GM19238 (cell line): ENCODE data around the gene PLEKHA8.
"Not testable (repeated sequence)": the region's sequence is repeated elsewhere in the genome, so short reads cannot be mapped to it uniquely, and the experiment has no call there.

Source experiments
- DNase-seq: peaks from one replicate; pipeline ENCODE4 v3.0.0; 2011; ENCODE audit warnings: low spot score; ENCODE audit not compliant: insufficient read length

PLEKHA8 gene

DNA sequence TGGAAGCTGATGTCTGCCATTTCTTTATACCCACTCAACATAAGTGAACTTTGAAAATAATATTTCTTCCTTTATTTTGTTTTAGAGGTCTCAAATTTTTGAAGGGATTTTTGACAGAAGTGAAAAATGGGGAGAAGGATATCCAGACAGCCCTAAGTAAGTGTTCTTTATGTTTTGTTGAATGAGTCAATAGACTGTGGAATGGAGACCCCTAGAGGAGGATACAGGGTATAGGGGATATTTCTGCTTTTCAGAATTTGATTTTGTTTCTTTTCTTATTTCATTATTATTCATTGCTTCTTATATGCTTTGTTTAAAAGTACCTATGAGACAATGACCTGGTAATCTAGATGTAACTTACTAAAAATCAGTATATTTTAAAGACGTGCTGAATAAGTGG is 34.4 kb downstream of the PLEKHA8 start:
- DNase-seq, result no peak

DNA sequence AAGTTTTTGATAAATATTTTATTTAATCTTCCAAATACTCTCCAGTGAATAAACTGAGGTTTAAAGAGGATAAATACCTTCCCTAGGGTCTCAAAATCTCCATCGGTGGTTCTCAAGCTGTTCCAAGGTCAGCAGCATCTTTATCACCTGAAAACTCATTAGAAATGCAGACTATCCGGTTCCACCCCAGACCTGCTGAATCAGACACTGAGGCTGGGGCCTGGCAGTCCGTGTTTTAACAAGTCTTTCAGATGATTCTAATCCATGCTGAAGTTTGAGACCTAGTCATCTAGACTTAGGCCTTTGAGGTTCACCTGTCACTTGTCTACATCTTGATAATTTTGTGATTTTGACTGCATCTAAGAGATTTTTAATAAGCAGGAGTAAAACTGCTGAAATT is 37.5 kb downstream of the PLEKHA8 start:
- DNase-seq, result no peak

DNA sequence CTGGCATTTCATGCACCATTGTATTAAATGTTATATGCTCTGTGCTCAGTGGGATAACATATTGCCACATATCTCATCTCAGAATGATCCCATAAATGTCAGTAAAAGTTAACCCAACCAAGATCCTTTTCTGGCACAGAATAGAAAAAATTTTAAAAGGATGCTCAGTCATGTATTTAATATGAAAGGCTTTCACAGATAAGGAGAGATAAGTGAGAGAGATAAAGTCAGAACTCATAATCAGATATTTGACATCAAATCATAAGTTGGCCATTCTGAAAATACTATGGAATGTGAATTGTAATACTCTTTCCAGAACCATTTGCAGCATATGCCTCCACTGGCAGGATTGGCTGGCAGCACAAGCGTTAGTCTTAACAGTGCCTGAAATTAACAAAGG is 38.5 kb downstream of the PLEKHA8 start:
- DNase-seq, result no peak

DNA sequence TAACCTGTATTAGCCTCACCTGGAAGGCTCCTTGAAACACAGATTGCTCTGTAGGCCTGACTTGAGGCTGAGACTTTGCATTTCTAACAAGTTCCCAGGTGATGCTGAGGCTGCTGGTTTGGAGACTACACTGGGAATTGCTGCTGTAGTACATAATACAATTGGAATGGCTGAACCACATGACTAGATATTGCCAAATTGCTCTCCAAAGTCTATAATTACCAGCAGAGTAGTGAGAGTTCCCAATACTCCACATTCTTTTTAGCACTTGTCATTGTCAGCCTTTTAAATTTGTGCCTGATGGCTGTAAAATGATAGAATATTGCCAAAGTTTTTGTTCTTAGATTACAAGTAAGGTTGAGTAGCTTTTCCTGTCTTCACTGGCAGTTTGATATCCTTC is 39.9 kb downstream of the PLEKHA8 start:
- no peak for DNase-seq

DNA sequence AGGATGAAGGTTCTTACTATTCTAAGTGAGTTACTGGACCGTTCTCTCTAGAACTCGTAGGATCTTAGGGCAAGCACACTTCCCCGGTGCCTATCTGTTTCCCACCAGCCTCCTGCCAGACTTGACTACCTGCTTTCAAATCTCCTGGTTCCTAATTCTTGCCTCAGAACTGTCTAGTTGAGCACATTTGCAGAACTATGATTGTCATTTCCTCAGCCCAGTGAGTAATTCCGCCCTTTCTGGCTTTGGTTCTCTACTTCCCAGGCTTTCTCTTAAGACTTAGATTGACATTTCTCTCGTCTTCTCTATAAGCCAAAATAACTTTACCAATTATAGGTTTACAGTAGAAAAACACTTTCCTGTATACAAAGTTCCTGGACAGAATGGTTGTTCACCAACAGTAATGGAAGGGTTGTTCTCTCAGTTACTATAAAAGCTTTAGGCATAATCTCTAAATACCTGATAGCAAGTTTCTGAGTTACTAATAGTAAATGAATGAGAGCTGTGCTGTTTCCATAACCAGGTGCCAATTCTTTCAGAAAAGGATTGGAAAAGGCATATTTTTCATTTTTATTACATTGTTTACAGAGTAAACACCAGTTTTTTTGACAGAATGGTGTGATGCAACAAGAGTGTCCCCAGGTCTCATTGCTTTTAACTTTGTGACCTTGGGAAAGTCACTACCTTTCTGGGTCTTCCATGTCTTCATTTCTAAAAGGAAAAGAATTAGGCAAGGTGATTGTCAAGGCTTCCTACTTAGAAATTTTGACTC is 41.1 kb downstream of the PLEKHA8 start:
- no peak for DNase-seq

DNA sequence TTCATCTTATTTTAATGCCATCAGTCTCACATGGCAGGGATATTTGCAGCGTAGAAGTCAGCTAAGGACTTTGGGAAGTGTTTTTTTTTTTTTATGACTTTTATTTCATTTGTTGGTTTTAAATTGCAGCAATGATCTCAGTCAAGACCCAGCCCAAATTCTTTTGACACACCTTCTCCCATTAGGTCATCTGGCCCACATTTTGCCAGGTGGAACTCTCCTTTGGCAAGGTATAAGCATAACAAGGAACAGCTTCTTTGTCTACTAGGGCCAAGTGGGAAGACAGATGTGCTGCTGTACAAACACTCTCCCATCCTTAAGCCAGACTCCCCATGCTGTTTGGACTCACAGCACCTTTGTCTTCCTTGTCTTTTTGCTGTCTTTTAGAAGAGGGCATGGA is 41.8 kb downstream of the PLEKHA8 start:
- no peak for DNase-seq

DNA sequence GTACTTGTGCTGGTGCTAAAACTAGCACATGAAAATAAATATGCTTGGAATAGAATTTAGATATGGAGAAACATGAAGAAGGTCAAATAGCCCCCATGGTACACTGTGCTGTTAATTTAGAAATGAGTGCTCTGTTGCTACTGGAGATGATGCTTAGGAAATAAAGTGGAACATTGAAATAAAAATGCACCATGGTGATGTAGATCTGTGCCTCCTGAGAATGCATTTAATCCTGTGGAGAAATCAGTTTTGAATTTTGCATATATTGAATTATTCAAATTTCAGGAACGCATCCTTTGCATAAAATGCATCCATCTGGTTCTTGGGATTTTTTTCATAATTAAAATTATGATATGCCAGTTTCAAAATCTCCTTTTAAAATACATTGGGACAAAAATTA is 44.5 kb downstream of the PLEKHA8 start:
- no peak for DNase-seq

DNA sequence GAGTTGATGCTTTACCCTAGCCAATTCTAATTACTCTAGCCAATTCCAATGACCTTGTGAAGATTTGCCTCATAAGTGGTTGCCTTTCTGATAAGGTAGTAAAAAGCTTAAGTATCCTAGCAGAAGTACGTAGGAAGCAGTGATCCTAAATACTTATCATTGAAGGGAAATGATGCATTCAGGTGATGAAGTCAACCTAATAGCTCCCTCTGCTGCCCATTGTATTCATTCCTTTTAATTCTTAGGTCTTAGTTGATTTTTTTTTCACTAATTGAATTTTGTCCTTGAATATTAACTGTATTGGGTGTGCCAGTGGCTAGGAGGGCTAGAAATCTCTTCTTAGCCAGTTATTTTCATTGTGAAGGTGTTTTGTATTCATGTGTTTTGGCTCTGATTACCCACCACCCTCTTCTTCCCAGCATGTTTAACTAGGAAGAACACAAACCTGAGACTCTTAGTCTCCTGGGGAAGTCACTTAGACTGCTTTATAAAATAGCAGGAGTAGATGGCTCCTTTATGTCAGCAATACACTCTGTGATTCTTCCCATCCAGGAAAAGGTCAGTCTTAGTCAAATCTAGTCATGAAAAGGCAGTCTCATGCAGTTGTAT is 46.3 kb downstream of the PLEKHA8 start:
- no peak for DNase-seq

DNA sequence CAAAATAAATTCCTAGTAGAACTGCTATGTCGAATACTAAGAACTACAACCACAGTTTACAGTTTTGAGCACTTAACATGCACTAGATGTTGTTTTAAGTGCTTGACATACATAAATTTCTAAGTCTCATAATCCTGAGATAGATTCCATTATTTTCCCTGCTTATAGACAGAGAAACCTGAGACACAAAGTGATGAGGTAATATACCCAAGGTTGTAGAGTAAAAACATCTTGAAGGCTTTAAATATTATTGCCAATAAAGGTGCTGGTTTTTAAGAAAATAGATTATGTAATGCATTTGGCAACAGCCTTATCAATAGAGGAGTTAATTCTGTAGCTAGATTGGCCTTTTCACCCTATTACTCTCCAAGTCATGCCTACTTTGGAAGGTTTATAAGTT is 48.2 kb downstream of the PLEKHA8 start:
- no peak for DNase-seq

DNA sequence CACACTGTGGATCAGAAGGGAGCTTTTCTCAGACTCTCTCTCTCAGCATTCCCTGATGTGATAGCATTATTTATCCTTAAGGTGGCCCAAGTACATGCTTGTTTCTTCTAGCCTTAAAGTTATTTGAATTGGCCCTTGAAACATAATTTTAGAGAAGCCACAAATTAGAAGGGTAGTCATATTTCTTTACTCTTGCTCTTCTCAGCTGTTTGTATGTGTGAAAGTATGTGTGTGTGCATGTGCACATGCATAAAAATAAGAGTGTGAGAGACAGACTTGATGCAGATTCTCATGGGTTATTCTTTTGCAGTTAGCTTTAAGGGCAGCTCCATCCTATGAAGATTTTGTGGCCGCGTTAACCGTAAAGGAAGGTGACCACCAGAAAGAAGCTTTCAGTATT is 50.1 kb downstream of the PLEKHA8 start:
- no peak for DNase-seq

DNA sequence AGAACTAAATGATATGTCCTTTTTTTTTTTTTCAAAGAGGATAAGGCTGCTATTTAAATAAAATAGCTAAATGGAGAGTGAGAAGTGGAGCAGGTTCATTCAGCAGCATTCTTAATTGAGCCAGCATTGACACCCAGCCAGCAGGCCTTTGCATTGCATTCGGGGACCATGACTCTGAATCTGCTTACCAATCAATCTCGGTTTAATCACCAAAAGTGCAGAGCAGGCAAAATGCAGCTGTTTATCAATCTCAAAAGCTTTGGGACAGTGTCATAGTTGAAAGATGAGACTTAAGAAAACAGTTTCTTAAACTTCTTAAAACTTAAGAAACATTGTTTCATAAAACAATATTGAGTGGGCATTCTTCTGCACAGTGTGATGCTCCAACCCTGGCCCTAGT is 51.7 kb downstream of the PLEKHA8 start:
- DNase-seq, result no peak

DNA sequence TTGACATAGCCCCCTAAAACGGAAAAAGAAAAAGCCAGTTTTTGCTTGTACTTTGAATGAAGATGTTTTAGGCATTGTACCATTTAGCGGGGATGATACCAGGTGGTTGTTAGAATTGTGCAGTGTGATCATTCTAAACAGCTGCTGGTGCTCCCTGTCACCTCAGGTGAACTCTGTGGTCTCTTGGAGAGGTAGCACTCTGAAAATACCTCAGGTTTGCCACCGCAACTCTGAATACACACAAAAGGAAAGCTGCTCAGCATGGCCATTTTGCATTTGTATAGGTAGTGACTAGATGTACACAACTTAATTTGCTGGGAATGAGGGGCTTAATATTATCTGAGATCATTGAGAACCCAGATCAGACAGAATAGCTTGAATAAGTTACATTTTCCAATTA is 52.6 kb downstream of the PLEKHA8 start:
- no peak for DNase-seq

DNA sequence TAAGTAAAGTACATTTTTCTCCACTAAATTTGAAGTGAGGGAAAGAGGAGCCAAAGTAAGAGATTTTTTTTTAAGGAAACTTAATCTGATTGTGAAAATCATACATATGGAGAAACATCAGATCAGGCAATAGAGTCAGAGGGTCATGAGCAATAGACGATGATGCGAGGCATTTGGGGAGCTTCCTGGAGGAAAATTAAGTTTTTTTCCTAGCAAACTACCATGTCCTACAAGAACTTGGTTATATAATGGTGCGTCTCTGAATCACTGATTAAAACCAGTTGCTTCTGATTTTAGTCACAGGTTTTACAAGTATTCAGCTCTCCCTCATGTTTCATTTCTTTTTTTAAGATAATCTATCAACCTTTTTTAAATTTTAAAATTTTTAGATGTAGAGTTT is 54.5 kb downstream of the PLEKHA8 start:
- no peak for DNase-seq

DNA sequence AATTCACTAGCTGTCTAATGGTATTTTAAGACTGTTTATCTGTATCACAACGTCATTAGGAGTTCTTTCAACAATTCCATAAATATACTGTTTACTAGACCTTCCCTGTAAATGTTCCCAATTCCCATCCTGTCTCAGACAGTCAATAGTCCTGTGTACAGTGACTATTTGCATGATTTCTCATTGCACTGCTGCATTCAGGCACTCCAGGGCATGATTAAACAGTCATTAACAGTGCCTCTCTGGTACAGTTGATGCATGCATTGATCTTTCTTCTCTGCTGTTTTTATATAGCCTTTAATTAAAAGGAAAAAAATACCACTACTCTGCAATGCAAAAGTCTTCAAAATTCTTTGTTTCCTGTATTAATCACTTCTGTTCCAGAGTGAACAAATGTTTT is 55.1 kb downstream of the PLEKHA8 start:
- DNase-seq, result no peak

DNA sequence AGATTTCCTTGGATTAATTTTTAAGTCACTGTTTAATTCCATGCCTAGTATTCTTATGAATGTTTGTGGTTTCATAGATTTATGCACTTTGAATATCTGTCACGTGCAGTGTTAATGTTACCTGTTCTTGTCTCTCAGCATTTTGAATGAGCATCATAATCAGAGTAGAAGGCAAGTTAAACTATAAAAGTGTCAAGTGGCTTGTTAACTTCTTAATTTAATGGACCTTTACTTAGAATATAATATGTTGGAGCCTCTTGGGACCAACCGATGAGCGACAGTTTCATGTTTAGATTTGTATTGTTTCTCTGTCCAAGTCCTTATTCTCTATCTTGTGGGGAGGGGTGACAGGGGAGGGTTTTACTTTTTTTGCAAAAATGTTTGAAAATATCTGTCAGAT is 56.0 kb downstream of the PLEKHA8 start:
- DNase-seq, result no peak

DNA sequence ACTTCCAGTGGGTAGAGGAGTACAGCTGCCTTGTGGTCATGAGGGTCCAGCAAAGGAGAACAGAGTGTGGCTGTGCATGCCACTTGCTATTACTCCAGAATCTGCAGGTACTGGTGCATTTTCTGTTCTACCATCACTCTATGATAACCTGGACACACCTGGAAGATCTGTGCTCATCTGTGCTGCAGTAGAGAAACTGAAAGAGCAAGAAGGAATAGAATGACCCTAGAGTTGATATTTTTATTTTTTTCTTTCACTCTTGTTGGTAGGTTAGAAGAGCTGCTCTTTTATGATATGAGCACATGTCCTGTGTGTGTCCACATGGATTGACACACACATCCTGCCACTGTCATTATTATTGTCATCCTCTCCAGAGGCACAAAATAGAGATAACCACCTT is 58.3 kb downstream of the PLEKHA8 start:
- DNase-seq, result no peak

DNA sequence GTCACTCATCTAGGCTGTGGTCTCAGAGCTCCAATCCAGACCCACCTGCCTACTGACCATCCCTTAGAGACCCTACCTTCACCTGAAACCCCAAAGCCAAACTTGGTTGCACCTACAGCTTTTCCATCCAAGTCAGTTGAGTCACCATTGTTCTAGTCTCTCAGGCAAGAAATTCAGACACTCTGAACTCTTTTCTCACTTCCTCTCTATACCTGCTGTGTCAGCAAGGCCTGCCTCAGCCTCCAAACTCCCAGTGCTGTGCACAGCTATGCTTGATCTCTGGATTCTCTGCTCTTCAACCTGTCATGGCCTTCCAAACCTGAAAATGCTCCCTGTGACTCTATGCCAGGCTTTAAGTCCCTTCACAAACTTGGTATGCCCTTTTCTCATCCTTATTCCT is 59.2 kb downstream of the PLEKHA8 start:
- DNase-seq, result no peak

DNA sequence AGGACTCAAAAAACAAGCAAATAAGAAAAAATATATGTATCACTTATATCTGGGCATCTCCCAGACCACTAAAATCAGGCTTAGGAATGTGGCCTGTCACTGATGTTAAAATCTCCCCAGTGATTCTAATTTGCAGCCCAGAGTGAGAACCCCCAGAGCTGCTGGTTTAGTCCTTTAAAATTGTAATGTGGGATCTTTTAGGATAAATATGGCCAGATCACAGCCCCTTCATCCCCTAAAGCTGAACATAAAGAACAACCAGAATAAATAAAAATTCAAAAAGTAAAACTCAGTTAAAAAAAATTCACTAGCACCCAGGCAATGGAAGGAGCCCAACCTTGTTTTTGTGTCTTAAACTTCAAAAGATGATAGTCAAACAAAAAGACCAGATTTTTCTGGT is 60.1 kb downstream of the PLEKHA8 start:
- DNase-seq, result no peak

DNA sequence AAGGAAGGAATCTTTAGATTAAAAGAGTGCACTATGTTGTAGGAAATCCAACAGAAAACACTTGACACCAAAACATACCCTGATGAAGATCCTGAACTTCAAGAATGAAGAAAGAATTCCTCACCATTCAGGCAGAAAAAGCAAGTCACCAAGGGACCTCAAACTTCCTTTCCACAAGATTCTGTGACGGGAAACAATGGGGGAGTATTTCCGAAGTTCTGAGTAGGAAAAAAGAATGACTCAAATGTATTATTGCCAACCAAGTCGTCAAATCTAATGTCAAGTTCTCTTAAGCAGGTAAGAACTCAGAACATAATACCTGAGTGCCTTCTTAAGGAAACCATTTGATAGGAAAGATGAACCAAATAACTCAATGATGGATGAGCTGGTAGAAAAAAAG is 61.9 kb downstream of the PLEKHA8 start:
- no peak for DNase-seq

DNA sequence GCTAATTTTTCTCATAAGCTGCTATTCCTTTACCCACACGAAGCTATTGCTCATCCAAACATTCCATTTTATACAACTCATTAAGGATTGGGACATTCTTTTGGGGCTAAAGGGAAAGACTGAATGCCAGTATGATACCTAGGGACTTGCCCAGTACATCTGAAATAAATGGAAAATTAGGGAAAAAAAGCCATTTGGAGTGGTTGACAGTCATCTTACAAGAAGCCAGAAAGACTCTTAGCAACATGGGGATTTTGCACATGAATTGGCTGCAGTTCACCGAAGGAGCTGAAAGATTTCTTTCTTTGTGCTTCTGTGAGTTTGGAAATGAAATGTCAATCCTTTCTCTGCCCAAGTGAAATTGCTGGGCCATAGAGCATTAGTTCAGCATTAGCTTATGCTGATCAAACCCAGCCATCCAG is 63.3 kb downstream of the PLEKHA8 start:
- DNase-seq, result no peak

DNA sequence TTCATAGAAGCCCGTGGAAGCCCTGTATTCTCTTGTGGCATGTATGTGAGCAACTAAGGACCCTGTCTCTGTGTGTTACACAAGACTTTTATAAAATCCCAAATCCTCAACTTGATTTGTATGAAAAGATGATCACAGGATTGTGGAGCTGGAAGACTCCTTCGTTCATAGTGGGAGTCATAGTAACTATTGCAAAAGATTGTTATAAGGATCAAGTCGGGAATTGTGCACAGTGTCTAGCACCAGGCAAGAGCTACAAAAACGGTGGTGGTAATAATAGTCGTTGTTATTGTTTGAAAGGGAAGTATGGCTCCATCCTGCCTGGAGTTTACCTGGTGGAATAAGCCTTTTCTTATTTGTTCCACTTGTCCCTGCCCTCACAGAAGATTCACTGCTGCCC is 63.8 kb downstream of the PLEKHA8 start:
- no peak for DNase-seq

DNA sequence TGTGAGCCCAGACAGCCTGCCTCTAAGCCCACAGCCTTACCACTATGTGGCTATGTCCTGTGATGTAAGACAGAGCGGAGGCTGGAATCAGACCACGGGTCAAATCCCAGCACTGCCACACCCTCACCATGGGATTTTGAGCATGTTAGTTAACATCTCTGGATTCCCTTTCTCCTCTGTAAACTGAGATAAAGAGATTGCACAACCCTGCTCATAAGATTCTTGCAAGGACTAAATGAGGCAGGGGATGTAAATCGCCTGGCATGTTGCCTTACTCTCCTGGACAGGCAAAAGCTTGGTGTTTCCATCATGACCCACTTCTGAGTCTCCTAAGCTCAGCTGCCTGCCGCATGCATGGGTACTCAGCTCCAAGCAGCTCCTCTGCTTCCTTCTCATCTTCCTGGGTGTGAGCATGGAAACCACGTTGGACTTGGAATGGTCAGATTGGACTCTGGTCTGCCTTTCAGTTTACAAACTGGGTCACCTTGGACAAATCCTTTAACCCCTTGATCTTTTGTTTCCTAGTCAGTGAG is 65.3 kb downstream of the PLEKHA8 start:
- no peak for DNase-seq

DNA sequence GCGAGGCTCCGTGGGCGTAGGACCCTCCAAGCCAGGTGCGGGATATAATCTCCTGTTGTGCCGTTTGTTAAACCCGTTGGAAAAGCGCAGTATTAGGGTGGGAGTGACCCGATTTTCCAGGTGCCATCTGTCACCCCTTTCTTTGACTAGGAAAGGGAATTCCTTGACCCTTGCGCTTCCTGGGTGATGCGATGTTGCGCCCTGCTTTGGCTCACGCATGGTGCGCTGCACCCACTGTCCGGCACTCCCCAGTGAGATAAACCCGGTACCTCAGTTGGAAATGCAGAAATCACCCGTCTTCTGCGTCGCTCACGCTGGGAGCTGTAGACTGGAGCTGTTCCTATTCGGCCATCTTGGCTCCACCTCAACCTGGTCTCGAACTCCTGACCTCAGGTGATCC is 70.4 kb downstream of the PLEKHA8 start:
- not testable (repeated sequence) for DNase-seq
